OCI-LY1 (cell line): ENCODE data around the gene DYSF.

Source experiments
- H2AFZ ChIP-seq: fragments of 200-600 bp; sonication (generic), shearing (Covaris generic); 2 replicates; pipeline ENCODE4 v1.6.0; 2014; ENCODE audit warnings: antibody characterized with exemption, mild to moderate bottlenecking, low read length
- H3F3A ChIP-seq: fragments of 200-600 bp; sonication (generic), shearing (Covaris generic); 2 replicates; pipeline ENCODE4 v1.6.0; 2014; ENCODE audit warnings: mild to moderate bottlenecking, antibody characterized with exemption, low read length, moderate library complexity; ENCODE audit not compliant: insufficient read depth
- H3K27ac ChIP-seq: fragments of 200-600 bp; sonication (generic); 2 replicates; pipeline ENCODE4 v1.5.1; 2014; ENCODE audit warnings: low read length, mixed run types, mild to moderate bottlenecking, low read depth; ENCODE audit not compliant: poor library complexity, severe bottlenecking
- H3K27me3 ChIP-seq: fragments of 200-600 bp; sonication (generic); 2 replicates; pipeline ENCODE4 v1.6.0; 2014; ENCODE audit warnings: antibody characterized with exemption, mild to moderate bottlenecking, low read length, moderate library complexity; ENCODE audit not compliant: insufficient read depth
- H3K36me3 ChIP-seq: fragments of 200-600 bp; sonication (generic); 2 replicates; pipeline ENCODE4 v1.6.1; 2014; ENCODE audit warnings: mild to moderate bottlenecking, antibody characterized with exemption, low read length, moderate library complexity, mixed read lengths; ENCODE audit not compliant: insufficient read depth
- H3K4me1 ChIP-seq: fragments of 200-600 bp; sonication (generic); 2 replicates; pipeline ENCODE4 v1.5.1; 2014; ENCODE audit warnings: mild to moderate bottlenecking, low read length, moderate library complexity; ENCODE audit not compliant: insufficient read depth, severe bottlenecking
- H3K4me2 ChIP-seq: fragments of 200-600 bp; sonication (generic), shearing (Covaris generic); 2 replicates; pipeline ENCODE4 v1.6.1; 2014; ENCODE audit warnings: low read length
- H3K4me3 ChIP-seq: fragments of 200-600 bp; sonication (generic); 2 replicates; pipeline ENCODE4 v1.5.1; 2014; ENCODE audit warnings: low read length, low read depth, mild to moderate bottlenecking, mixed read lengths; ENCODE audit not compliant: poor library complexity, severe bottlenecking
- H3K79me2 ChIP-seq: fragments of 200-600 bp; shearing (Covaris generic); 2 replicates; pipeline ENCODE4 v1.6.1; 2016; ENCODE audit warnings: mixed run types, low read length, mixed read lengths; ENCODE audit not compliant: insufficient read depth
- H3K9ac ChIP-seq: fragments of 200-600 bp; sonication (generic), shearing (Covaris generic); 2 replicates; pipeline ENCODE4 v1.6.1; 2014; ENCODE audit warnings: mild to moderate bottlenecking, low read length, mixed read lengths
- H3K9me2 ChIP-seq: fragments of 200-600 bp; sonication (generic), shearing (Covaris generic); 2 replicates; pipeline ENCODE4 v1.6.1; 2014; ENCODE audit warnings: low read depth, mild to moderate bottlenecking, low read length, mixed read lengths
- H3K9me3 ChIP-seq: fragments of 200-600 bp; shearing (Covaris generic); 2 replicates; pipeline ENCODE4 v1.6.1; 2014; ENCODE audit warnings: low read length, mixed read lengths
- H4K20me1 ChIP-seq: fragments of 200-600 bp; sonication (generic), shearing (Covaris generic); 2 replicates; pipeline ENCODE4 v1.6.0; 2016; ENCODE audit warnings: mild to moderate bottlenecking, low read length; ENCODE audit not compliant: insufficient read depth
- EZH2 ChIP-seq: fragments of 200-600 bp; sonication (generic), shearing (Covaris generic); IDR thresholded peaks from 2 replicates; pipeline ENCODE4 v1.8.0; 2017; ENCODE audit warnings: borderline replicate concordance, mixed run types, mild to moderate bottlenecking, antibody characterized with exemption, low read length, moderate library complexity, mixed read lengths
- TF ChIP-seq, protein P1 (sequence below): fragments of 200-600 bp; sonication (generic), shearing (Covaris generic); IDR thresholded peaks from 2 replicates; pipeline ENCODE4 v1.5.1; 2017; ENCODE audit warnings: mild to moderate bottlenecking, antibody characterized with exemption, low read length, moderate library complexity, mixed read lengths

Gene DYSF

DNA sequence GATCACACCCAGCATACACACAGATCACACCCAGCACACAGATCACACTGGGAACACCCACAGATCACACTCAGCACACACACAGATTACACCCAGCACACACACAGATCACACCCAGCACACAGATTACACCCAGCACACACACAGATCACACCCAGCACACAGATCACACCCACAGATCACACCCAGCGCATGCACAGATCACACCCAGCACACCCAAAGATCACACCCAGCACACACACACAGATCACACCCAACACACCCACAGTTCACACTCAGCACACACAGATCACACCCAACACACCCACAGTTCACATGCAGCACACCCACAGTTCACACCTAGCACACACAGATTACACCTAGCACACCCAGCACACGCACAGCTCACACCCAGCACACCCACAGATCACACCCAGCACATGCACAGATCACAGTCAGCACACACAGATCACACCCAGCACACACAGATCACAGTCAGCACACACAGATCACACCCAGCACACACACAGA lies 117.6 kb downstream of the DYSF start:
- H3K79me2 ChIP-seq: no peaks in the 10 kb centered on the region
- H3K4me1 ChIP-seq: no peaks in the 10 kb centered on the region
- H3K4me2 ChIP-seq: no peak overlapping the region
- no peak overlapping the region for H3K27ac ChIP-seq
- peaks cover 4% of the 10 kb centered on the region; the same call in 1 of the 2 replicates for H3K9me3 ChIP-seq
- TF ChIP-seq, protein P1, sequence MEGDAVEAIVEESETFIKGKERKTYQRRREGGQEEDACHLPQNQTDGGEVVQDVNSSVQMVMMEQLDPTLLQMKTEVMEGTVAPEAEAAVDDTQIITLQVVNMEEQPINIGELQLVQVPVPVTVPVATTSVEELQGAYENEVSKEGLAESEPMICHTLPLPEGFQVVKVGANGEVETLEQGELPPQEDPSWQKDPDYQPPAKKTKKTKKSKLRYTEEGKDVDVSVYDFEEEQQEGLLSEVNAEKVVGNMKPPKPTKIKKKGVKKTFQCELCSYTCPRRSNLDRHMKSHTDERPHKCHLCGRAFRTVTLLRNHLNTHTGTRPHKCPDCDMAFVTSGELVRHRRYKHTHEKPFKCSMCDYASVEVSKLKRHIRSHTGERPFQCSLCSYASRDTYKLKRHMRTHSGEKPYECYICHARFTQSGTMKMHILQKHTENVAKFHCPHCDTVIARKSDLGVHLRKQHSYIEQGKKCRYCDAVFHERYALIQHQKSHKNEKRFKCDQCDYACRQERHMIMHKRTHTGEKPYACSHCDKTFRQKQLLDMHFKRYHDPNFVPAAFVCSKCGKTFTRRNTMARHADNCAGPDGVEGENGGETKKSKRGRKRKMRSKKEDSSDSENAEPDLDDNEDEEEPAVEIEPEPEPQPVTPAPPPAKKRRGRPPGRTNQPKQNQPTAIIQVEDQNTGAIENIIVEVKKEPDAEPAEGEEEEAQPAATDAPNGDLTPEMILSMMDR: no peak
- TF ChIP-seq EZH2: no peak
- H3K27me3 ChIP-seq: no peaks in the 10 kb centered on the region; the same call in 1 of the 2 replicates
- H2AFZ ChIP-seq: no peak overlapping the region
- no peaks in the 10 kb centered on the region for H3K9me2 ChIP-seq
- no peaks in the 10 kb centered on the region for H4K20me1 ChIP-seq
- no peak overlapping the region for H3K4me3 ChIP-seq
- H3K36me3 ChIP-seq: no peaks in the 10 kb centered on the region
- no peak overlapping the region for H3K9ac ChIP-seq
- no peaks in the 10 kb centered on the region for H3F3A ChIP-seq

DNA sequence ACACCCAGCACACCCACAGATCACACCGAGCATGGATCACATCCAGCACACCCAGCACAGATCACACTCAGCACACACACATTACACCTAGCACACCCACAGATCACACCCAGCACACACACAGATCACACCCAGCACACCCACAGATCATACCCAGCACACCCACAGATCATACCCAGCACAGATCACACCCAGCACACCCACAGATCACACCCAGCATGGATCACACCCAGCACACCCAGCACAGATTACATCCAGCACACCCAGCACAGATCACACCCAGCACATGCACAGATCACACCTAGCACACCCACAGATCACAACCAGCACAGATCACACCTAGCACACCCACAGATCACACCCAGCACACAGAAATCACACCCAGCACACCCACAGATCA lies 118.6 kb downstream of the DYSF start:
- Histone ChIP-seq H3K4me3 (no peak overlapping the region), H3K36me3 (no peaks in the 10 kb centered on the region), H2AFZ (no peak overlapping the region), H3K9ac (no peak overlapping the region), H3K9me3 (peaks cover 4% of the 10 kb centered on the region; the same call in 1 of the 2 replicates), H3K79me2 (no peaks in the 10 kb centered on the region), H3F3A (no peaks in the 10 kb centered on the region), H3K9me2 (no peaks in the 10 kb centered on the region), H3K4me2 (no peak overlapping the region), H3K27me3 (no peaks in the 10 kb centered on the region; the same call in 1 of the 2 replicates), H4K20me1 (no peaks in the 10 kb centered on the region), H3K4me1 (no peaks in the 10 kb centered on the region), H3K27ac (no peak overlapping the region)
- TF ChIP-seq, protein P1: no peak
- no peak for TF ChIP-seq EZH2

DNA sequence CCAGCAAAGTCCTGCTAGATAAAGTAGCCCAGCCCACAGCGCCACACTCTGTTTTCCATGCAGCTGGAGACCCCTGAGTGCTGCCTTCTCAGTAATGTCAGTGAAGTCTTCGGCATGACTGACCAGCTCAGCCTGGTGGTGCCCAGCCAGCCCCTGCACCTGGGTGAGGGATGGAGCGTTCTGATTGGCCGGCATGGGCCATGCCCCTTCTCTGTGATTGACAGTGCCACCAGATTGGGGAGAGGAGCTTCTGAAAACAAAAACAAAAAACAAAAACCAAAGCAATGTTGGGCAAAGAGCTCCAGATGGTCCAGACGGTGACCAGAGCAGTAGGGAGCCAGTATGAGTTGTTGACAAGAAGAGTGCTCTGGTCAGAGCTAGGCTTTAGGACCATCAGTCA lies 122.6 kb downstream of the DYSF start:
- no peaks in the 10 kb centered on the region for H3K4me1 ChIP-seq
- no peaks in the 10 kb centered on the region for H3K36me3 ChIP-seq
- H3K4me3 ChIP-seq: no peak overlapping the region
- H3K9ac ChIP-seq: no peak overlapping the region
- H3K9me2 ChIP-seq: no peaks in the 10 kb centered on the region
- H4K20me1 ChIP-seq: no peaks in the 10 kb centered on the region
- H3F3A ChIP-seq: no peaks in the 10 kb centered on the region
- H3K9me3 ChIP-seq: peaks cover 2% of the 10 kb centered on the region; the same call in 1 of the 2 replicates
- H3K27ac ChIP-seq: no peak overlapping the region
- TF ChIP-seq, protein P1: no peak
- H3K27me3 ChIP-seq: no peaks in the 10 kb centered on the region
- H3K4me2 ChIP-seq: no peak overlapping the region
- H3K79me2 ChIP-seq: no peaks in the 10 kb centered on the region
- H2AFZ ChIP-seq: no peak overlapping the region
